Activated CD4-positive, alpha-beta T cell treated with anti-CD3 and anti-CD28 coated beads, Interleukin-2, amount 50 U/mL, for 1 hour (primary cell): ENCODE results near the gene DLL1.
"Not testable (repeated sequence)": the region's sequence is repeated elsewhere in the genome, so short reads cannot be mapped to it uniquely, and the experiment has no call there.

Source experiments
- DNase-seq: peaks from one replicate; pipeline ENCODE4 v3.0.0-alpha.2; 2020

The DLL1 gene, protein sequence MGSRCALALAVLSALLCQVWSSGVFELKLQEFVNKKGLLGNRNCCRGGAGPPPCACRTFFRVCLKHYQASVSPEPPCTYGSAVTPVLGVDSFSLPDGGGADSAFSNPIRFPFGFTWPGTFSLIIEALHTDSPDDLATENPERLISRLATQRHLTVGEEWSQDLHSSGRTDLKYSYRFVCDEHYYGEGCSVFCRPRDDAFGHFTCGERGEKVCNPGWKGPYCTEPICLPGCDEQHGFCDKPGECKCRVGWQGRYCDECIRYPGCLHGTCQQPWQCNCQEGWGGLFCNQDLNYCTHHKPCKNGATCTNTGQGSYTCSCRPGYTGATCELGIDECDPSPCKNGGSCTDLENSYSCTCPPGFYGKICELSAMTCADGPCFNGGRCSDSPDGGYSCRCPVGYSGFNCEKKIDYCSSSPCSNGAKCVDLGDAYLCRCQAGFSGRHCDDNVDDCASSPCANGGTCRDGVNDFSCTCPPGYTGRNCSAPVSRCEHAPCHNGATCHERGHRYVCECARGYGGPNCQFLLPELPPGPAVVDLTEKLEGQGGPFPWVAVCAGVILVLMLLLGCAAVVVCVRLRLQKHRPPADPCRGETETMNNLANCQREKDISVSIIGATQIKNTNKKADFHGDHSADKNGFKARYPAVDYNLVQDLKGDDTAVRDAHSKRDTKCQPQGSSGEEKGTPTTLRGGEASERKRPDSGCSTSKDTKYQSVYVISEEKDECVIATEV

DNA sequence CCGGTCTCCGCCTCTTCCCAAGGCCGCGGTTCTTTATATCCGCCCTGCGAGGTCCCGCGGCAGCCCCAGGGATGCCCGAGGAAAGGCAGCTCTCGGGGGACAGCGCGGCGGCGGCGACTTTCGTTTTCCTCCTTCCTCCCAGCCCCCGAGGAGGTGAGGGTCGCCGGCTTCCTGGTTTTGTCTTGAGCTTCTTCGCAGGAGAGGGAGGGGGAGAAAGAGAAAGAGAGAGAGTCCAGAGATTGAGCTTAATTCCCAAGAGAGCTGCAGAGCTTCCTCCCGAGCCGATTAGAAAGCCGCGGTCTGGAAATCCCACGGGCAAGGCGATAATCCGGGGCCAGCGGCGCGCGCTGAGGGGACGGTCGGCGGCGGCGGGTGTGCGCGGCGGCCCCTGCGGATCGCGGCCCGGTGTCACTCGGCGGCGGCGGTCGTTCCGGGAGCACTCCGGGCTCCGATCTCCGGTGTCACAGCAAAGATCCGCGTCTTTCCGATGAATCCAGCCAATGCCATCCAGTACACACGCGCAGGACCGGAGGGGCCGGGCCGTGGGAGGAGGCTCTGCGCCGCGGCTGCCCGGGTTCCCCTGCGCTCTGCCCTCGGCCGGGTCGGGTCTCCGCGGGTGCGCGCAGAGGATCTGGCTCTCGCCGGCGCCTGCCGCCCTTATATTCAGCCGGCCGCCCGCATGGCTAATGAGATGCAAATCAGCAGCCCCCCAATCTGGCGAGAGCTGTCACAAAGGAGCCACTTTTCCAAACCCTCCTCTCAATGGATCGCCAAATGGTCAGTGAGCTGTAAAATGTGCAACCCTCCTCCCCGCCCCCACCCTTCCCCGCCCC is at the start of gene DLL1:
DLL1 (minus strand) TSS at position 783 of the 833 bp plus-strand sequence. CDS start 939 bp downstream, outside the sequence.
- DNase-seq, result peak; percentile 25

DNA sequence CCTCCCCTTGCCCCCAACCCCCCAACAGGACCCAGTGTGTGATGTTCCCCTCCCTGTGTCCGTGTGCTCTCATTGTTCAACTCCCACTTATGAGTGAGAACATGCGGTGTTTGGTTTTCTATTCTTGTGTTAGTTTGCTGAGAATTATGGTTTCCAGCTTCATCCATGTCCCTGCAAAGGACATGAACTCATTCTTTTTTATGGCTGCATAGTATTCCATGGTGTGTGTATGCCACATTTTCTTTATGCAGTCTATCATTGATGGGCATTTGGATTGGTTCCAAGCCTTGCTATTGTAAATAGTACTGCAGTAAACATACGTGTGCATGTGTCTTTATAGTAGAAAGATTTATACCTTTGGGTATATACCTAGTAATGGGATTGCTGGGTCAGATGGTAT is 44.3 kb upstream of the DLL1 start:
- not testable (repeated sequence) for DNase-seq

DNA sequence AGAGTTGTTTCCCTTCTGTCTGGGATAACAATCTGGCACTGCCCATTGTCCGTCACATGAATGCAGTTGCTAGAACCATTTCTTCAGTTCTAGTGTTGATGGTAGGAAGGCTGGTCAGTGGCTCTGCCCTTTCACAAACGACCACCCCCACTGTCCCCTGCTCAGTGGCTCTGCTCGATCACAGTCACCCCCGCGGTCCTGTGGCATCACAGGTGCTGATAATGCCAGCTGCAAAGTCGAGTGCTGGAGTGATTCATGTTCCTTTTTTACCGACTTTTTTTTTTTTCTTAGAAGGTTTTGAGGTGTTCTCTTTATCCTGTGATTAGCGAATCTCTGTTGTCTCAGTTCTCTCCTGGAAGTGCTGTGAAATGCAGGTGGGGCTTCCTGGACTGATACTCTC is 38.4 kb upstream of the DLL1 start:
- DNase-seq, result no peak

DNA sequence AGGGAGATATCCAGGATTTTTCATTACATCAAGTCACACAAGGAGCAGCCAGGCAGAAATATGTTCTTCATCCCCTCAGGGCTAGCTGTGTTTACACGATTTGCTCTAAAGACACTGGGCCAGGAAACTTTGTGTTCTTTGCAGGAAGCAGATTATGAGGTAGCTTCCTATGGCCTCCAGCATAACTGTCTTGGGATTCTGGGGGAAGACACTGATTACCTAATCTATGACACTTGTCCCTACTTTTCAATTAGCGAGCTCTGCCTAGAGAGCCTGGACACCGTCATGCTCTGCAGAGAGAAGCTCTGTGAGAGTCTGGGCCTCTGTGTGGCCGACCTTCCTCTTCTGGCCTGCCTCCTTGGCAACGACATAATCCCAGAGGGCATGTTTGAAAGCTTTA is 26.8 kb upstream of the DLL1 start:
- no peak for DNase-seq

DNA sequence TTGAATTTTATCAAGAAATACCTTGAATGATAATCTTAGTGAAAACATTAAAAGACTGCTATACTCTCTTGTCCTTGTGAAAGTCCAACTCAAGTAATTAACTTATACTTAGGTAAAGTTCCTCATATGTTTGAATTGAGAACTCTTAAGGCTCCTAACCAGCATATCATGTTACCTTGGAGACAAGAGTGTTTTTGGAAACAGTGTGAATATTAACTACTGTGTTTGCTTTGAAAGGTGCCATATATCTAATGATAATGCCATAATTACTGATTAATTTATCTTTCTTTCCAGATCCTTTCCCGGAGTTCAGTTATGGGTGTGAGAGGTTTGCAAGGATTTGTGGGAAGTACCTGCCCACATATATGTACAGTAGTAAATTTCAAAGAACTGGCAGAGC is 26.2 kb upstream of the DLL1 start:
- DNase-seq, result no peak

DNA sequence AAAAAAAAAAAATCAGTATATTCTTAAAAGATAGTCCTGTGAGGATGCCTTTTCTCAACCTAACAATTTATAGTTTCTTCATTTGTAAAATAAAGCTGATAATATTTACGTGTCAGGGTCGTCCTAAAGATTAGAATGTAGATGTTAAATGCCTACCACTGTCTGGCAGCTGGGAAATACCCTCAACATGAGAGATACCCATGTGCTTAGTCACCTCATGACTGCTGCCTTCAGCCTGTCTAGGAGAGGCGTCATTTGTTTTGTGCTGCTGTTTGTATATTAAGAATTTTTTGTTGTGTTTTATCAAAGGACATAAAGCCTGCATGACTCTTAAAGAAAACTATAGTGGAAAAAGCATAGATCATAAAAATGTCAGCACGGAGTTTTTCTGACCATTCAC is 25.2 kb upstream of the DLL1 start:
- DNase-seq, result no peak

DNA sequence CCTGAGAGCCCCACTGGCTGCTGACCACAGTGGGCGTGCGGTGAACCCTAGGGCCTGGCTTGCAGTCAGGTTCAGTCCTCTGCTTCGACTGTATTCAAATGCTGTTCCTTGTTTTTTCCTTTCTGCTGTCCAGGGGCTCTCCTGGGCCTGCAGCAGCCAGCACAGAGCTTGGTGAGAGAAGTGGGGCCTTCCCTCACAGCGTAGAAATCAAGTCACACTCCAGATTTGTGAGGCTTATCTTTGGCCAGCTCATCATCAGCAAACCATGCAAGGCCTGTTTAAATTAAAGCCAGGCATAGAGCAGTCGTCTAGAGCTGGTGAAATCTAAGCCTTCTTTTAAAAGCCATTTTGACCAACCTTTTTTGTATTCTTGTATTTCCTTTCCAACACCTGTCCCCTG is 24.1 kb upstream of the DLL1 start:
- no peak for DNase-seq

DNA sequence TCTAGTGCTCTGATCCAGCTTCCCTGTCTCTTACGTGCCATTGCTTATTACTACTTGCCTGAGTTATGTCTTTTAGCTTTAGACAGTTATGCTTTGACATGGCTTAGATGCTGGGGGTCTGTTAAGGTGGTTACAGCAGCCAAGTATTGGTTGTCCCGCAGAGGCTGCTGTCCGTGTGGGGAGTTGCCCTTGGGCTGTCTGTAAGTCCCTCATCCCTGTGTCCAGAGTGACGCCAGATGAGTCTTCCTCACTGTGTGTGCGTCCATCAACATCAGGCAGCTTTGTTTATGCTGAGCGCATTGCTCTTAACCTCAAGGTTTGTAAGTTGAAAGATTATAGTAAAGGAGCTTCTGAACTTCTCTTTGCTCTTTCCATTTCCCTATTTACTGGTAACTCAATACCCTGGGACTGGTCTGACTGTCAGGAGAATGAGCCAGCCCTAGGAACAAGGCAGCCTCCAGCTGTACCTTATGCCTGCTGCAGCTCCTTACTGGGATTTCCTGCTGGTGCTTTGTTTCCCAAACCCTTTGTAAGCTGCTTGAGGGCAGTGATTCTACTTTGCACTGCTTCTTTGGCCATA is 22.9 kb upstream of the DLL1 start:
- no peak for DNase-seq

DNA sequence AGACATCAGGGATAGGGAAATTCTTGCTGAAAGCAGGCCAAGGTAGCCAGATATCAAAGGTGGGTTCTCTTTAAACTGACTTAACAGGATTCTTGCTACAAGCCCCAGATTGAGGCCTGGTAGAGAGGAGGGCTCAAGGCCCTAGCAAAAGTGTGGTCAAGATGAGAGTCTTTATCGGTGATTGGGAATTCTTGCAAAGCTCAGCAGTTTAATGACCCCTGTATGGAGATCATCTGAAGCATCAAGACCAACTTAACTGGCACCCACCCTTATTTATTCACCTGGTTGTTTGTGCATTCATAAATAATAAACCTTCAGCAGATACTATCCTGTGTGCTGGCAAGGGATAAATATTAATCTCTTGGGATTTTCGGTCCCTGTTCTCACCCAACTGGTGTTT is 22.0 kb upstream of the DLL1 start:
- DNase-seq, result no peak

DNA sequence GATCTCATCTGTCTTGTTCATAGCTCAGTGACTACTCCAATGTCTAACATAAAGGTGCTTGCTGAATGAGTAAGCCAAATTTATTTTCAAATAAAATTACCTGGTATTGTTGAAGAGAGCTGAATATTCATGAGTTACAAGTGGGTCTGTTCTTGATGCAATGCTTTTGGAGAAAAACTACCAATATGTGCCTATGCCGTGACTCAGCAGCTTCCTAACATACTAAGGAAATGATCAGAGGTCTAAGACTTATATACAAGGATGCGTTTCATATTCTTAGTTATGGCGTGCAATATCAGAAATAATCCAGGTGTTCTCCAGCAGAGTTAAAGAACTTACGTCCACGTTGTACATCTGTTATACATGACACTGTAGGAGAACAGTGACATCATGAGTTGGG is 20.8 kb upstream of the DLL1 start:
- no peak for DNase-seq

DNA sequence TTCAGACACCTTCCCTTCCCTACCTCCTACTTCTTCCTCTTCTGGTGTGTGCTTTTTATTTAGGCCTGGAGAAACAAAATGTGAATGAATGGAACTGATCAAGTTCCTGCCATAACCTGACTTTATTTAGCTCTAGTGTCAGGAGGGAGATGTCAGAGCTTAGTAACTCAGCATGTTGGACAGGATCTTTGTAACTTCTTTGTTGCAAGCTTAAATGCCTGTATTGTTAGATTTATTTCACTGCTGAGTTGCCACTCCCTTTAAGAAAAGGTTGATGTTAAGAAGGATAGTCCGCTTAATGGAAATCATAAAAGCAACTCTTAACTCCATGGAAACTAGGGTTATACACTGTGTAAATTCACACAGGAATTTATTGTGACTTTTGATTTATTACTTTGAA is 17.9 kb upstream of the DLL1 start:
- DNase-seq, result no peak

DNA sequence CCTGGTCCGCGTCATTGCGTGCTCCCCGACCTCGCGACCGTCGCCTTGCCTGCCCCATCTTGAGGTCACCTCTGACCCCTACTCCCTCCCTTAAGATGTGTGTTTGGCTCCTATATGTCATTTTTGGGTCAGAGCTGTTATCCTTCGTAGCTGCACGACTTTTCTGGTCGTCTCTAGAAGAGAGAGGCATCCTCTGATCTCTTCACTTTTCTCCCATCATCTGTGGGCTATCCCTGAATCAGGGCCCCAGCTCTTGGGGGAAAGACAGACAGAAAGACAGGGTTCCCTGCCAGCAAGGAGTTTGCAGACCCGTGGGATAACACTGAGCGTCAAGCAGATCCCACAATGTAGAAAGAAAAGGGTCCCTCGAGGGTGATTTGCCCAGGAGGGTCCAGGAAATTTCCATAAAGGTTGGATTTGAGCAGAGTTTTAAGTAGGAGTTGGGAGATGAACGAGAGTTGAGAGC is 16.2 kb upstream of the DLL1 start:
- DNase-seq, result no peak

DNA sequence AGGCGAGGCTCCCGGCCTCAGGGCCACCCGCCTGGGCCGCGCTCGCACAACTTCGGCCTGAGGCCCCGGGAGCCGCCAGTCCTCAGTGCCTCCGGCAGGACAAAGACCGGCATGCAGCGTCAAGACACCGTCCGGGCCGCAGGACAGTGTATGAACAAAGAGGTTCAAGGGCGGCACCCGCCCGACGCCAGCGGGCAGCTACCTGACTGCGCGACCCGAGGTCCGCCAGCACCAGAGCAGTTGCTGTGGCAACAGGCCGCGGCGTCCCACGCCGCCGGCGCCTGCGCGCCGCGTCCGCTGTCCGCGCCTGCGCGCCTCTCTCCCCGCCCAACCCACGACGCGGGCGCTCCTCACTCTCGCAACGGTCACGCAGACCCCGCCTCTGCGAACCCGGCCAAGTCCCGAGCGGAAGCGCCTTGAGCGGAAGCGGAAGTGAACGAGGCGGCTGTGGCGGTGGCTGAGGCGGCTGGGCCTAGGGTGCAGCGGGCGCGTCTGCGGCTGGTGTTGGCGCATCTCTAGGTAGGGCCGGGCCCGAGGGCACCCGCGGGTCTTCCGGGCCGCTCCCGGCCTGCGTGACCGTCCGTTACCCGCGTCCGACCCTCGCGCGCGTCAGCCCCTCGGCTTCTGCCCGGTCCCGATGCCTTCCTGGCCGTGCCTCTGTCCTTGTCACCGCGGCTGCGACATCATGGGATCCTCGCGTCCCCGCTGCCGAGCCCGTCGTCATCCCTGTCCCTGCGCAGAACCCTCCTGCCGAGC is 15.6 kb upstream of the DLL1 start, which contains the start of gene FAM120B:
FAM120B (plus strand) TSS at position 435 of the 756 bp plus-strand sequence. CDS start 10,633 bp downstream, outside the sequence.
- peak; percentile 94 for DNase-seq

DNA sequence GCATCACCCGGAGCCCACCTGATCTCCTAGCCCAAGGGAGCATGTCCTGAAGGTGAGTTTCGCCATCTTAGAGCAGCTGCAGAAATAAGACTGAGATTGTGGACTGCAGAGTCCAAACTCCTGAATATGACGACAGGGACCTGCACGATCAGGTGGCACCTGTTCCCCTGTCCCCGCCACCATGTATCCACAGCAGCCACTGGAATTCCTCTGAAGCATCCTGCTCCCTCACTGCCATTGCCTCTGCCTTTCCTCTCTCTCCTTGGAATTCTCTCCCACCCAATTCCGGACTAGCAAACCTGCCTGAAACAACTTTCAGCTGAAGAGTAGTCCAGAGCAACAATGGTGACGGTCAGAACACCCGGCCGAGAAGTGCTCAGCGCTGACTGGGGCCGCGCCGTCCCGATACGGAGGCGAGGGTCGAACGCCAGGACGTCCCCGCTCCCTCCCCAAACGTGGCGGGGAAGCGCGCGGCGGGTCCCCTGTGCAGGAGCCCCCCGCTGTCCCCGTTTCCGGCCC is 15.0 kb upstream of the DLL1 start:
- DNase-seq, result no peak

DNA sequence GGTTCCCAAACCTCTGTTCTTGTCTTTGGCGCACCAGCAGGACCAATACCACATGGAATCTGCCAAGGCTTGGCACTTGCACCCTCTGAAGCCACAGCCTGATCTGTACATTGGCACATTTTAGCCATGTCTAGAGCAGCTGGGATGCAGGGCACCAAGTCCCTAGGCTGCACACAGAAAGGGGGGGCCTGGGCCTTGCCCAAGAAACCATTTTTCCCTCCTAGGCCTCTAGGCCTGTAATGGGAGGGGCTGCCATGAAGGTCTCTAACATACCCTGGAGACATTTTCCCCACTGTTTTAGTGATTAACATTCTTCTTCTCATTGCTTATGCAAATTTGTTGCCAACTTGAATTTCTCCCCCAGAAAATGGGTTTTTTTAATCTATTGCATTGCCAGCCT is 10.3 kb upstream of the DLL1 start:
- no peak for DNase-seq

DNA sequence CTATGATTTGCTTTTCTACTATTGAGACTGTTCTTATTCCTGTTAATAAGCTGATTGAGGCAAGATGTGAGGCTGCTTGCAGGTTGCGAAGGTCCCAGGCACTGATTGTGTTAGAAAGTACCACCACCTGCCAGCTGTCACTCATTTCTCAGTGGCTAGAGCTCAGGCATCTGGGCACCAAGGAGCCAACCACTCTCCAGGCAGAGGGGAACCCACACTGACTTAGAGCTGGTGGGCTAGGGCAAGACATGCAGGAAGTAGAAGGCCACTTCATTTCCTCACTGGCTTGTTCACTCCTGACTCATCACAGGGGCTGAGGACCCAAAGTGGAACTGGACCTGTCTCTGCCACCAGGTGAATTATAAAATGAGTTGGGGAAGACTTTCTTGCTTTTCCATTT is 7.8 kb upstream of the DLL1 start:
- DNase-seq, result no peak

DNA sequence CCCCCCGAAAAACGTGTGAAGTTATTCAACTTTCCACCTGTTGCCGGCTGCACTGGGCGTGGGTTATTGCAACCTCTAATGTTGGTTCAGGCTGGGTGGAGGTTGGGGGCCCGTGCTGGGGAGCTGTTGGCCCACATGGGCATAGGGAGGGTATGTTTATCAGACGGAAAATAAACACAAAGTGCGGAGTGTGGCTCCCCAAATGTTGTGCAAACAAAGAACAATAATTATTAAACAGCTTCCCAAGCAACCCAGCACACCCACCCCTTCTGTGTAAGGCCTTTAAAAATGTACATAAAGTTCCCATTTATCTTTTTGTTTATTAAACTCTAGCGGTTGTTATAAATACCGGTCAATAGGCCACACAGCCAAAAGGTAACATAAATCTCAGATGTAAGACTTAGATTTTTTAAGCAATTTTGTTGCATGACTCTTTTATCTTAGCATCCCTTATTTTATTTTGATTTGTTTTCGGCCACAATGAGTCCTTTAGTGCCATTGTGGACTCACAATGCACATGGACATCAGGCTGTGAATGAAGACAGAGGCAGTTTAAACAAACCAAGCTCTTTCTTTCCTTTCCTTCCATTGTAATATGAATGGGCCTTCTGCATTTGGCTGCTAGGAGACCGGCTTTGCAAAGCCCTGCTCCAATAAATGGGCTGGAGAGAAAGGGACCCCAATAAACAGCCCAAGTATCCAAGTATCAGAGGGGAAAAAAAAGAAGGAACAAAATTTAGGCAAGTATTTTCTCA is 6.9 kb upstream of the DLL1 start:
- no peak for DNase-seq

DNA sequence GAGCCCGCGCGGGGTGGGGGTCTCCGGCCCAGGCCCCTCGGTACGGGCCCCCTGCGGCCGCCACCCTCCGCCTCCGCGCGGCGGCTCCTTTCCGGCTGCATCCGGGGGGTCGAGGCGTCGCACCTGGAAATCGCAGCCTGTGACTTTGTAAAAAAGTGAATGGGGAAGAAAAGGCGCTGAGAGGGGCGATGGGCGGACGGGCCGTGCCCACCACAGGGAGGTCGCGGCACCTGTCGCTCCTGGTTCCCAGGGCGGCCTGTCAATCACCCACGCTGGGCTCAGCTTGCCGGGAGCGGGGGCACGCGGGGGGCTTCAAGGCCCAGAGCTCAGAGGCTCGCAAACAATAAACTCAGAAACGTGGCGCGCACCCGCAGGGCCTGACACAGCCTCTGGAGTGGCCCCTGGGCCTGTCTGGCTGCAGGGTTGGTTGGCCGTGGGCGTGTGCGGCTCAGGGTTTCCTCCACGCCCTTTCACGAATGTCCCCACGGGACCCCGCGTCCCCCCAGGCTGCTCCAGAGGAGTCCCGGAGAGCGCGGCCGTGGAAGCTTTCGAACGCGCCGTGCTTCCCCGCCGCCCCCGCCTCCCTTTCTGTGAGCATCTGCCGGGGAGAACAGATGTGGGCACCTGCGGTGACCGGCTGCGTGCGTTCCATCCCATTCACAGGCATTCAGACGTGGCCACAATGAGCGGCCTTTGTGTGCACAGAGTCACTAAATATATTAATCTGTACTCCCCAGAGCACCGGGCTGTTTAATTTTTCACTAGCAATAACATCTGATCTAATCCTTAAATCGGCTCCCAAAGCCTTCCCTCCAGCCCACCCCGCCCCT is 6.1 kb upstream of the DLL1 start:
- DNase-seq, result no peak

DNA sequence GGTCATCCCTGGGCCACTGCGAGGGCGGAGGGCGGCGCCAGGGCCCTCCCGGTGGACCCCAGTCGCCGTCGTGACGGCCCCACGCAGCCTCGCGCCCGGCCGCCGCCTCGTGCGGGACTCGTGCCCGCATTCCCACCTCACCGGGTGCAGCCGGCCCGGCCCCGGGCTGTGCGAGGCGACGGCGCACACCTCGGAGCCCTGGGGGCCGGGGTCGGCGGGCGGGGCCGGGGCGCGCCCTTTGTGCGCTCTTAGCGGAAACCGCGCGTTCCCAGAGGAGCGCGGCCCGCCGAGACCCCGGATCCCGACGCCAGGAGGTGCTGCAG is 5.5 kb upstream of the DLL1 start:
- DNase-seq, result no peak
